Activated T-helper 17 cell treated with anti-CD3 and anti-CD28 coated beads, Interleukin-2, amount 50 U/mL, for 72 hours (primary cell): ENCODE measurements around the gene FBXO15. TPM values are rescaled to one million over a fixed set of nuclear protein-coding genes. Genes with fewer than 3 reads are reported as not detected.

Source experiments
- ATAC-seq: fragments of 150-1000 bp; cut with Tn5 transposase; replicated peaks from 2 replicates; pipeline ENCODE4 v1.10.0; 2021; ENCODE audit warnings: mild to moderate bottlenecking, moderate library complexity
- H3K27ac Mint-ChIP-seq: one replicate; pipeline ENCODE4 v1.8.0; 2022; ENCODE audit warnings: mixed read lengths
- H3K27me3 Mint-ChIP-seq: one replicate; pipeline ENCODE4 v1.8.0; 2022; ENCODE audit warnings: mixed read lengths
- H3K36me3 Mint-ChIP-seq: one replicate; pipeline ENCODE4 v1.8.0; 2022; ENCODE audit warnings: low read depth, mild to moderate bottlenecking, mixed read lengths
- H3K4me1 Mint-ChIP-seq: one replicate; pipeline ENCODE4 v1.8.0; 2022; ENCODE audit warnings: mixed read lengths
- H3K4me3 Mint-ChIP-seq: one replicate; pipeline ENCODE4 v1.8.0; 2022; ENCODE audit warnings: mild to moderate bottlenecking, mixed read lengths
- H3K9me3 Mint-ChIP-seq: one replicate; pipeline ENCODE4 v1.8.0; 2022; ENCODE audit warnings: mixed read lengths
- total RNA-seq, 2 donors: library from RNA; stranded (reverse); gene quantifications; one replicate each; pipeline ENCODE4 v1.2.3, GENCODE V29; 2022

Gene FBXO15
- total RNA-seq, 2 donors from 2014 or later: 0.35 to 2.6 TPM

GRCh38 chr18:74172697-74173433 is 25.2 kb upstream of the FBXO15 start:
- no peak overlapping the region for H3K27ac Mint-ChIP-seq
- H3K36me3 Mint-ChIP-seq: no peaks in the 10 kb centered on the region
- peaks cover 36% of the 10 kb centered on the region for H3K27me3 Mint-ChIP-seq
- no peak for ATAC-seq
- H3K4me3 Mint-ChIP-seq: peak overlapping the region; percentile 20
- H3K4me1 Mint-ChIP-seq: peaks cover 4% of the 10 kb centered on the region
- H3K9me3 Mint-ChIP-seq: no peaks in the 10 kb centered on the region

GRCh38 chr18:74171910-74172606 is 24.4 kb upstream of the FBXO15 start:
- Mint-ChIP-seq H3K27ac (no peak overlapping the region), H3K4me3 (peak overlapping the region; percentile 20), H3K36me3 (no peaks in the 10 kb centered on the region), H3K27me3 (peaks cover 37% of the 10 kb centered on the region), H3K9me3 (no peaks in the 10 kb centered on the region), H3K4me1 (peaks cover 4% of the 10 kb centered on the region)
- no peak for ATAC-seq

GRCh38 chr18:74166386-74166785 is 18.8 kb upstream of the FBXO15 start:
- Mint-ChIP-seq H3K27ac (no peak overlapping the region), H3K27me3 (peaks cover 16% of the 10 kb centered on the region), H3K9me3 (no peaks in the 10 kb centered on the region), H3K4me1 (no peaks in the 10 kb centered on the region), H3K36me3 (peaks cover 8% of the 10 kb centered on the region), H3K4me3 (no peak overlapping the region)
- ATAC-seq: no peak

GRCh38 chr18:74163019-74163660 is 15.5 kb upstream of the FBXO15 start:
- H3K36me3 Mint-ChIP-seq: peaks cover 38% of the 10 kb centered on the region
- no peak overlapping the region for H3K4me3 Mint-ChIP-seq
- peaks cover 7% of the 10 kb centered on the region for H3K27me3 Mint-ChIP-seq
- H3K4me1 Mint-ChIP-seq: no peaks in the 10 kb centered on the region
- no peak overlapping the region for H3K27ac Mint-ChIP-seq
- ATAC-seq: no peak
- no peaks in the 10 kb centered on the region for H3K9me3 Mint-ChIP-seq

- no peaks in the 10 kb centered on the region for H3K27me3 Mint-ChIP-seq
- H3K27ac Mint-ChIP-seq: no peak overlapping the region
- peaks cover 25% of the 10 kb centered on the region for H3K4me1 Mint-ChIP-seq
- H3K36me3 Mint-ChIP-seq: peaks cover 98% of the 10 kb centered on the region
- H3K9me3 Mint-ChIP-seq: no peaks in the 10 kb centered on the region
- H3K4me3 Mint-ChIP-seq: no peak overlapping the region
- ATAC-seq: no peak
Measured at GRCh38 chr18:74155276-74155675, 7.6 kb upstream of the FBXO15 start.

GRCh38 chr18:74154716-74155115 is 7.1 kb upstream of the FBXO15 start:
- Mint-ChIP-seq H3K27ac (no peak overlapping the region), H3K27me3 (no peaks in the 10 kb centered on the region), H3K36me3 (peaks cover 98% of the 10 kb centered on the region), H3K9me3 (no peaks in the 10 kb centered on the region), H3K4me3 (no peak overlapping the region), H3K4me1 (peaks cover 25% of the 10 kb centered on the region)
- no peak for ATAC-seq

GRCh38 chr18:74153793-74154192 is 6.2 kb upstream of the FBXO15 start:
- H3K4me1 Mint-ChIP-seq: peaks cover 30% of the 10 kb centered on the region
- H3K27me3 Mint-ChIP-seq: no peaks in the 10 kb centered on the region
- no peak overlapping the region for H3K4me3 Mint-ChIP-seq
- H3K36me3 Mint-ChIP-seq: peaks cover 98% of the 10 kb centered on the region
- no peak for ATAC-seq
- H3K27ac Mint-ChIP-seq: no peak overlapping the region
- H3K9me3 Mint-ChIP-seq: no peaks in the 10 kb centered on the region

- Mint-ChIP-seq H3K27ac (no peak overlapping the region), H3K27me3 (no peaks in the 10 kb centered on the region), H3K9me3 (no peaks in the 10 kb centered on the region), H3K4me1 (peaks cover 30% of the 10 kb centered on the region), H3K4me3 (peak overlapping the region; percentile 38), H3K36me3 (peaks cover 98% of the 10 kb centered on the region)
- ATAC-seq: no peak
Measured at GRCh38 chr18:74153377-74153776, 5.7 kb upstream of the FBXO15 start.

GRCh38 chr18:74152857-74153256 is 5.2 kb upstream of the FBXO15 start:
- Mint-ChIP-seq H3K4me3 (peak overlapping the region; percentile 38), H3K36me3 (peaks cover 98% of the 10 kb centered on the region), H3K27ac (no peak overlapping the region), H3K4me1 (peaks cover 30% of the 10 kb centered on the region), H3K27me3 (no peaks in the 10 kb centered on the region), H3K9me3 (no peaks in the 10 kb centered on the region)
- no peak for ATAC-seq

- no peak for ATAC-seq
- H3K4me1 Mint-ChIP-seq: peaks cover 30% of the 10 kb centered on the region
- no peak overlapping the region for H3K27ac Mint-ChIP-seq
- H3K9me3 Mint-ChIP-seq: no peaks in the 10 kb centered on the region
- peak overlapping the region; percentile 38 for H3K4me3 Mint-ChIP-seq
- H3K27me3 Mint-ChIP-seq: no peaks in the 10 kb centered on the region
- peaks cover 97% of the 10 kb centered on the region for H3K36me3 Mint-ChIP-seq
Measured at GRCh38 chr18:74152270-74152669, 4.6 kb upstream of the FBXO15 start.

- no peak for ATAC-seq
- Mint-ChIP-seq H3K27ac (peak overlapping the region; percentile 100), H3K36me3 (peaks cover 73% of the 10 kb centered on the region), H3K9me3 (no peaks in the 10 kb centered on the region), H3K4me1 (peaks cover 34% of the 10 kb centered on the region), H3K27me3 (no peaks in the 10 kb centered on the region), H3K4me3 (peak overlapping the region; percentile 99)
Measured at GRCh38 chr18:74149878-74150277, 2.2 kb upstream of the FBXO15 start.

GRCh38 chr18:74148543-74149070 is 973 bp upstream of the FBXO15 start:
- Mint-ChIP-seq H3K36me3 (peaks cover 61% of the 10 kb centered on the region), H3K27me3 (peaks cover 2% of the 10 kb centered on the region), H3K4me3 (peak overlapping the region; percentile 99), H3K9me3 (no peaks in the 10 kb centered on the region), H3K4me1 (peaks cover 34% of the 10 kb centered on the region), H3K27ac (peak overlapping the region; percentile 100)
- no peak for ATAC-seq

- Mint-ChIP-seq H3K4me3 (peak overlapping the region; percentile 99), H3K36me3 (peaks cover 49% of the 10 kb centered on the region), H3K4me1 (peaks cover 25% of the 10 kb centered on the region), H3K27ac (peak overlapping the region; percentile 100), H3K9me3 (no peaks in the 10 kb centered on the region), H3K27me3 (peaks cover 5% of the 10 kb centered on the region)
- no peak for ATAC-seq
Measured at GRCh38 chr18:74147491-74147778, 199 bp downstream of the FBXO15 start.

GRCh38 chr18:74146756-74147155 is 878 bp downstream of the FBXO15 start:
- no peaks in the 10 kb centered on the region for H3K9me3 Mint-ChIP-seq
- H3K4me1 Mint-ChIP-seq: peaks cover 21% of the 10 kb centered on the region
- H3K4me3 Mint-ChIP-seq: peak overlapping the region; percentile 99
- peaks cover 11% of the 10 kb centered on the region for H3K27me3 Mint-ChIP-seq
- peaks cover 44% of the 10 kb centered on the region for H3K36me3 Mint-ChIP-seq
- no peak for ATAC-seq
- peak overlapping the region; percentile 100 for H3K27ac Mint-ChIP-seq

- Mint-ChIP-seq H3K4me1 (peaks cover 23% of the 10 kb centered on the region), H3K36me3 (no peaks in the 10 kb centered on the region), H3K27ac (no peak overlapping the region), H3K4me3 (no peak overlapping the region), H3K9me3 (no peaks in the 10 kb centered on the region), H3K27me3 (peaks cover 22% of the 10 kb centered on the region)
- ATAC-seq: no peak
Measured at GRCh38 chr18:74142252-74142651, 5.4 kb downstream of the FBXO15 start.
